Skin epidermis (tissue), 12 donors: ENCODE results near the gene RNF220.
"Not testable (repeated sequence)": the region's sequence is repeated elsewhere in the genome, so short reads cannot be mapped to it uniquely, and the experiment has no call there.

ENCODE experiments used
- H3K27ac ChIP-seq, 21 experiments: fragments of 200-600 bp; sonication (generic) in 11 of 21; one replicate each; pipeline ENCODE4 v1.5.0; 2020; ENCODE audit warnings: mild to moderate bottlenecking in 3 of 21, inconsistent platforms in 2 of 21, moderate library complexity in 2 of 21
- H3K4me3 ChIP-seq, 7 experiments: fragments of 200-600 bp; sonication (generic) in 2 of 7; one replicate each; pipeline ENCODE4 v1.5.0; 2020; ENCODE audit warnings: inconsistent platforms in 2 of 7, mild to moderate bottlenecking in 2 of 7, moderate library complexity in 1 of 7

The RNF220 gene

DNA sequence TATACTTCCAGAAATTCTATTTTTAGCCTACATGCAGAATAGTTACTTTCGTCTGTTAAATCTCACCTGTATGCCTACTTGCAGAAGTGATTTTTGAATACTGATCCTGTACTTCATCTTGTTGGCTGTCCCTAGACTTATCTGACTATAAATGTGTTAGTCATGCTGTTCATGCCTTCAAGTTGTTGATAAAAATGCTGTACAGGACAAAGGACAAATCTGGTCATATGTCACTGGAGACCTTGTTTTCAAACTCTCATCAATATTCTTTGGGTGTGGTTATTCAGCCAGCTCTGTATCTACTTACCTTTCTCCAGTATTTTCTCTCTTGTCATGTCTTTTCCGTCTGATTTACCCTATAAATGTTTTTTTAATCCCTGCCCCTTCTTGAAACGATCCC, 132.9 kb downstream of the RNF220 start:
- no peak overlapping the region for H3K27ac ChIP-seq

DNA sequence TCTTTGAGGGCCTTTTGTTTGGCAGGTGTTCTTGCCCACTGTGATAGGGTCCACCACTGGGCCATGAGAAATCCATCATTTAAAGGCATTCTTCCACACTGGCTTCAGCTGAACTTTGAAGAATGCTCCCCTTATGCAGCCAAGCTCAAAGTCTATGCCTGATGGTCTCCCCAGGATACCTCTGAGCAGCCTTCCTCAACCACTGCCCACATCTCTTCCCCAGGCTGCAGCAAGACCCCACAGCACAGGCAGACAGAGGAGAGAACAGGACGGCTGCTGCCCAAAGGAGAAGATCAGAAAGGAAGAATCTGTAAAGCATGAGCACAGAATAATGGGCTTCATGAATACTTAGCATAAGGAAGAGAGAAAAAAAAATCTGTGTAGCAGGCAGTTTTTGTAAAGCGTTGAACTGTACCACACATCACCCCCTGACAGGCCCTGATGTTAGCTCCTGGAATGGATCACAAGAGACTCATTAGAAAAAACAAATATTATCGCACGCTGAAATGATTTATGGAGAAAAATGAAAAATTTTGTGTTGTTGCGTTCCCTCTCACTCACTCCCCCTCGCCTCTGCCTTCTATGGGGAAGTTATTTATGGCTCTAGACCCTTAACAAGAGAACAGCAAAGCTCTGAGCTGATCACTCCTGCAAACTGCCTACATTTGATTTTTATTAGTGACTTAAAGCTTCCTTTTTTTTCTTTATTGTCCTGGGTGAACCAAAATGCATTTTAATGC, 135.1 kb downstream of the RNF220 start:
- Histone ChIP-seq H3K4me3 (no peak overlapping the region), H3K27ac (no peak overlapping the region)

More for the DNA sequence above, 132.9 kb downstream of the RNF220 start:
- H3K4me3 ChIP-seq, result no peak overlapping the region

DNA sequence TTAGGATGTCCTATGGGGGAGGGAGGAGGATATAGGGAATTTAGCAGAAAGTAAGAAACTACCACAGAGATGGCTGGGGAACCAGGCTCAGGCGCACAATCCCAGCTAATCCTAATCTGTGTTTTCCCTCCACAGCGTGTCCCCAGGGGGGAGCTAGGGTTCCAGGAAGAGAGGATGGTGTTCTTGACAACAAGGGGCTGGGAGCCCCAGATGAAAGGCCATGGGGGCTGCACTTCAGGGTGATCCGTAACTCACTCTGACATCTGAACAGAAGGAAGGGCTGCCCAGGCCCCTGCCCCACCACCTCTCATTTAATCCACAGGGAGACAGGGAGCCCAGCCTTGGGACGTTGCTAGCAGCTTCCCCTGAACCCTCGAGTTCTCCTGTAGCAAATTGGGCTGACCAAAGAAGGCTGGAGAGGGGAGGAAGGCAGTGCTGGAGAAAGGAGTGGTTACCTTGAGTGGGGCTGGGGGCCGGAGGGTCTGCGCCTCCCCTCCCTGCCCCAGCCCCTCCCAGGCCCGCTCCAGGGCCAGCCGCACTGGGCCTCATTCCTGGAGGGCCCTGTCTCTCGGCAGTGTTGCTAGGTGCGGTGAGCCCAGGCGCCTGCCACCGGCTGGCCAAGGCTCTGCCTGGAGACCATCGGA, 137.5 kb downstream of the RNF220 start:
- Histone ChIP-seq H3K27ac (no peak overlapping the region), H3K4me3 (no peak overlapping the region)

DNA sequence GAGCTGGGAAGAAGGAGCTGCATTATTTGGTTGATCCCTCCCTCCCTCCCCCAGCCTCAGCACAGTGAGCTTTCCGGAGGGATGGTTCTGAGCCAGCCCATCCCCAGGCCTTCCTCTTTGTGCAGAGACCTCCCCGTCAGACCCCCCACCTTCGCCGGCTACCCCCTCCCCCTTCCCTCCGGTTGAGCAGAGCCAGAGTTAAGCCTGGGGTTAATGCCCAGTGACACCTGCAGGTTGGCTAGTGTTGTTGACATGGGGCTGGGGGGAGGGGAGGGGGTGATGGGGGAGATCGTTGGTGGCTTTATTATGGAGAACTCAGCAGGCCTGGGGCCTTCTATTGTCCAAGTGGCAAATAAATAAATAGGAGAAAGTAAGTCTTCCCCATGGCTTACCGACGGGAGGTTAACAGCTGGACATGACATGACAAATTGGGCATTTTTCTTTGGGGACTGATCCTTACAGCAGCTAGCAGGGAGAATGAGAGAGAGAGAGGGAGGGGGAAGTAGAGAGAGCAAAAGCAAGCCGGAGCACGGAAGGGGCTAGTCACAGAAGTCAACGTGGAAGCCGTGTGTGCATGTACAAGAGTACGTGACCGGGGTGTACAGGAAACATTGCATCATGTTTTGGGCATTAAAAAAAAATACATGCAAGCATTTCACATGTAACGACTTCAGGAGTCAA, 138.1 kb downstream of the RNF220 start:
- Histone ChIP-seq H3K4me3 (no peak overlapping the region), H3K27ac (no peak overlapping the region)

DNA sequence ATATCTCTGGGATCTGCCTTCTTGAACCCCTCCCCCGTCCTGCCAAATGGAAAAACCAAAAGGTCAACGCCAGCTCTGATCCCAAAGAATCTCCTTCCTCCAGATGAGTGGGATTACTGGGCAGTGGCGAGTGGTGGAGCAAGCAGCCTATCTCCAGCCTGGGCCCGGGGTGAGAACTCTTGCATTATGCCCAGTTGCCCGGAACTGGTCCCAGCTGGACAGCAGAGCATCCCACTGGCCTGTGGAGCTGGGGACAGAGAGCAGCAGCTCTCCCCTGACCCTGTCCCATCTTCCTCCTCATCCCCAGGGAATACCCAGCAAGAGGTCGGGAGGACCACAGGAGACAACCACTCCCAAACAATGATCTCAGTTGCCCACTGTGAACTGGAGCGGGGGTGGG, 138.7 kb downstream of the RNF220 start:
- Histone ChIP-seq H3K27ac (no peak overlapping the region), H3K4me3 (no peak overlapping the region)

DNA sequence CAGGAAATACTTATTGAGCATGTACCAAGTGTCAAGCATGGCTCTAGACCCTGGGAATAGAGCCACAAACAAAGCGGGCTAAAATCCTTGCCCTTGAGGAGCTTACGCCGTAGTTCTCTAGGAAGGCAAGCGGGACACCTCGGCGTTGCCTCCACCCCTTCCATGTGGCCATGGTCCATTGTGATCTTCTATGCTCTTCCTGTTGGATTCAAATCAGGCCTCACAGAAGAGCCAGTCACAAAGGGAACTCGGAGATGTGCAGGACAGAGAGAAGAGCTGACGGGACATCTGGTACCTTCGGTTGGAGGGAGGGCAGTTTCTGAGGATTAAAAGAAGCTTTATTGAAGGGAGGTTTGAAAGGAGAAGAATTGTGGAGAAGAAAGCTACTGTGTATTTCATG, 139.9 kb downstream of the RNF220 start:
- Histone ChIP-seq H3K27ac (no peak overlapping the region), H3K4me3 (no peak overlapping the region)

DNA sequence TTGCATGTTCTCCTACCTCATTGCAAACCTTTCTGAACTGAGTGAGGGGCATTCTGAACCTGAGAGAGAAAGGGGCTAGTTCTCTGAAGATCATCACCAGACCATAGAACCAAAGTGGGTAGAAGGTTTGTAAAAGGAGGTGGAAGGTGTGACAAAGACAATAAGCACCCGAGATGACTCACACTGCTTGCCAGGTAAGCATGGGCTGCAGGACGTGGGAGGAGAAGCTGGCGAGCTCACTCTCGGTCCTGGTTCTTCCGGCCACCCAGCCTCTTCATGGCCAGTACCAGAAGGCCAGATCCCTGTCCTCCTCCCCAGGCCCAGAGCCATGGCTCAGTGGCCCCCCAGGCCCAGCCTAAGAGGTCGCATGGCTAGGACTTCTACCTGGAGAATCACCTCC, 140.9 kb downstream of the RNF220 start:
- H3K4me3 ChIP-seq, result no peak overlapping the region
- H3K27ac ChIP-seq, result no peak overlapping the region

DNA sequence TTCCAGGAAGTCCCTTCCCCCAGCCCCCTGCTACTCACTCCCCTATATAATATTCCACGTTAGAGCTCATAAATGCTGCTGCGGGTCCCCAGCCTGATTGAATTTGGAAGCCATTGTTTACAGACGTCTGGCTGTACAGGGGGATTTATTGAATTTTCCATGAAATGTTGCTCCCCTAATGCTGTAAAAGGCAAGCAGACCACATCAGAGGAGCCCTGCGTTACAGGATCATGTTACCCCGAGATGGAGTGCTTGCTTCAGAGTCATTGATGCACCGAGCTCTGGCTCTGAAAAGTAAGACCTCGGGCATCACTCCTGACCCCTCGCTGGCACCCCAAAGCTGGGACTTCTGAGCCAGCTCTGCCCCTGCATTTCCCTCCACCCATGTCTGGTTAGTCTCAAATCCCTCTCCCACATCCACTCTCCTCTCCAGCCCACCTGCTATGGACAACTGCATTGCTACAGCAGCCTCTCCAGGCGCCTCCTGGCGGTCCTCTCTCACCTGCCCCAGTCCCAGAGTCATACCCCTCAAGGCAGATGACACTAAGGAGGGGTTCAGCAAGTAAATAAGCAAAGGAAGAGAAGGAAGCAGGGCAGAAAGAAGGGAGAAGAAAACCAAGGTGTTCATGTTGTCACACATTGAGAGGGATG, 141.5 kb downstream of the RNF220 start:
- Histone ChIP-seq H3K27ac (no peak overlapping the region), H3K4me3 (no peak overlapping the region)

DNA sequence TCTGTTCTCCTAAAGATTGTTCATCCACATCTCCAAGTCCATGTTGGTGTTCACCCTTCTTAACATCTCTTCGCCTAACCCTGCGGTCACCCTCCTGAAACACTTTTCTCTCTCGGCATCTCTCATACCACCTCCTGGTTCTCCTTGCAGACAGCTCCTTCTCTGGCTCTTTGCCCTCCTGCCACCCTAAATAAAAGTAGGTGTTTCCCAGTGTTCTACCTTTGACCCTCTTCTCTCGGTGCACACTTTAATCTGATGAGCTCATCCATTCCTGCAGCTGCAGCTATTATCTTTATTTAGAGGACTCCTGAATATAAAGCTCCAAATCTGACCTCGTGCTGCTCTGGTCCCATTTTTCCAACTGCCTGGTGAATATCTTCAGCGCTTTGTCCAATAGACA, 142.3 kb downstream of the RNF220 start:
- Histone ChIP-seq H3K4me3 (no peak overlapping the region), H3K27ac (no peak overlapping the region)

DNA sequence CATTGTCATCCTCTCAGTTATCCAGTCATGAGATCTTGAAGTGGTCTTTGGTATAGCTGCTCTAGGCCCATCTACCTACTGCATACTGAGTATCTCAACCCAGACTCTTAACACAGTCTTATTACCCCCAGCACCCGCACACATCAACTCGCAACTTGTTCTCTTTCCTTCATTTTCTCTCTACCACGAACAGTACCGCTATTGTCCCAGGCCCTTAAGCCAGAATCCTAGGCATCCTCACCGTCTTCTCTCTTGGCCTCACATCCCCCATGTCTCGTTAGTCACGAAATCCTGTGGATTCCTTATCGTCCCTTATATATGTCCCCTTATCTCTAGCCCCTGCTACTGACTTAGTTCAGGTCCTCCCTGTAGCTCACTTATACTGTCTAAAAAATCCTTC, 142.8 kb downstream of the RNF220 start:
- Histone ChIP-seq H3K4me3 (no peak overlapping the region), H3K27ac (no peak overlapping the region)

DNA sequence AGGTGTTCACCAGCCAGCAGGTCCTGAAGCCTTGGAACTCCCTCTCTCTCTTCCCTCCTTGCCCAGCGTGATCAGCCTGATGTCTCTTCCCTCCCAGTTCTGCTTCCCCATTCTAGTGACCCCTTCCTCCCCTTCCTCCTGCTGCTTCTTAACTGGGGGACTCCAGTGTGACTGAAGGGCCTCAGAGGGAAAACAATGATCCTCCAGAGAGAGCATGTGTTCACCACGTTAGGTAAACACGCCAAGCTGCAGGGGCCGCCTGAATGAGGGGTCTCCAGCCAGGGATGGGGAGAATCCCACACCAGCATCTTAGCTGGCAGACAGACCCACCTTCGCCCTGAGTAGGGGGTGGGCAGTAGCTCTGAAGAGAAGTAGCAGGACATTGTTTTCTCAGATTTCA, 144.5 kb downstream of the RNF220 start:
- H3K27ac ChIP-seq, result no peak overlapping the region
- no peak overlapping the region for H3K4me3 ChIP-seq

DNA sequence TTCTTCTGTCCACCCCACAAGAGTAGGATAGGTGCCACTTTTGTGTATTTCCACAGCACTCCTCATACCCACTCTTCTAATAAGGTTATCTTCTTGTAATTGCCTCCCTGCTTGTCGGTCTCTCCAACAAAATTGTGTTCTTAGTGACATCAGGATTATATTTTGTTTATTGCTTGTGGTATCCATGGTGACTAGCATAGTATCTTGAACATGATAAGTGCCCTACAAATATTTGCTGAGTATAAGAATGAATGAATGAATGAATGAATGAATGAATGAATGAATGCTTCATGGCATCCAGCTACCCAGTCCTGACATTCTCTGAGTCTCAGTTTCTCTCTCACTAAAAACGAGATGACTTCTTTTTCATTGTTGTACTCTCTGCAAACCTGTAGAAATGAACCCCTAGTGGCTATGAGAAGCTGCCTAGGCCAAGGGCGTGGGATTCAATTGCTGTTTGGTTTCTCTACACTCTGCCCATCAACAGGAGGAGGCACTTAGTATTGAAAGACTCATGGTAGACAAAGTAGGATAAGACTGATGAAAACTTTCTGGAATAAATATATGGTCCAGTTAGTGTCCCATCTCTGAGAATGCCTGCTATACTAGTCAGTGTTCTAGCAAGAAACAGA, 148.2 kb downstream of the RNF220 start:
- H3K4me3 ChIP-seq, result no peak overlapping the region
- H3K27ac ChIP-seq, result no peak overlapping the region

DNA sequence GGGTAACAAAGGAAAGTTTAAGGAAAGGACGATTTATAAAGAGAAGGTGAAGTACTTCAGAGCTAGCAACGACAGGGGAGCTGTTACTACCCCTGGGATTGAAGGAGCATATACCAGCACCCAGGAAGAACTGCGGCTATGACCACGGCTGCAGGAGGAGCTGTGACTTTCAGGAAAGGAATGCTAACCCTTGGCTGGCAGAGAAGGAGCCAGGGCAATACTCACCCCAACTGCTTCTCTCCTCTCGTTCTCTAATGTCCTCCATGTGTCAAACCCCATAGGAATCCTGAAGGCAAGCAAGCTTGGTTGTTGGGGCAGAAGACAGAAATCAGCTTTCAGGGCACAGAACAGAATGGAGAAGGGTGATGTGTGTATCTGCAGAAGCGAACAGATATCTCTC, 148.7 kb downstream of the RNF220 start:
- no peak overlapping the region for H3K27ac ChIP-seq
- H3K4me3 ChIP-seq, result no peak overlapping the region

DNA sequence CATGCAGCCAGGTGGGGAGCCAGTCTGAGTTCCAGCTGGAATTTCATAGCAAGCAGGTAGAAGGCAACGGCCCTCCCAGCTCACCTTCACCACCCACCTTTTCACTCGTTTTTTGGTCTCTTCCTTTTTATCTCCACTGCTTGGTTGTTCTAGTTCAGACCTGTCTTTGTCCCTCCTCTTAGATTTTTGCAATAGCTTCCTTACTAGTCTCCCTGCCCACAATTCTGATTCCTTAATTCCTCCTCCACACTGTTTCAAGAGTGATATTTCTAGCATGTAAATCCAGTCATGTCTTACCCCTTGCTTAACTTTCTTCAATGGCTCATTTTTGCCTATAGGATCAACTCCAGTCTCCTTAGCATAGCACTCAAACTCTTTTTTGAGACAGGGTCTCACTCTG, 149.7 kb downstream of the RNF220 start:
- Histone ChIP-seq H3K27ac (no peak overlapping the region), H3K4me3 (no peak overlapping the region)

DNA sequence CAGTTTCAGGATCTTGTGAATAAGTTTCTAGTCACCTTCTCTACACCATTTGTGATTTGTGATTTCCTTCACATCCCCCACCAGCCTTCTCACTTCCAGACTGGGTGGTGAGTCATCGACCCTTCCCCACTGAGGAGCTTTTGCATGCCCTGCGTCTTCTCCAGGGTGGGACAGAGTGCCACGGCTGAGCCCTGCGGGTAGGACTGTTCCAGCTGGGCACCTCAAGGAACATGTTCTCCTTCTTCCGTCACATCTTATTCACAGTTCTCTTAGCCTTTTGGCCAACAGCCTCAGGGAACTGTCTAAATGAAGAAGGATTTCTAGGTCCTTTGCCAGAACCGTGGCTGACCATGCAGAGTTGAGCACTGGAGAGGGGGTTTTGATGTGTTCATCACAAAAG, 152.7 kb downstream of the RNF220 start:
- H3K27ac ChIP-seq, result no peak overlapping the region
- no peak overlapping the region for H3K4me3 ChIP-seq

DNA sequence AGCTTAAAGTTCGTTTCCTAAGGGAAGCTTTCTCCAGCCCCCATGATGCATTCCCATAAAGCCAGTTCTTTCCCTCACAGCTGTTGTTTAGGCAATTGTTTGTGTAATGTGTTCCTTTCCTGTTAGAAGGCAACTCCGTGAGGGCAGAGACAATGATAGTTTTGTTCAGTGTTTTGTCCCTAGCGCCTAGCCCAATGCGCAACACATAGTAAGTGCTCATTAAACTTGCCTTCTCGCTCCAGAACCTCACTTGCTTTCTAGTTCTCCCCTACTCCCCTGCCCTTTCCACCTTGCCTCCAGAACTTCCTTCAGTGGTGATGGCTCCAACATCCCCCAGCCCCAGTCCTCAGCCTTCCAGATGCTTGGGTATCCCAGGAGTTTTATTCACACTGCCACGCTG, 153.8 kb downstream of the RNF220 start:
- no peak overlapping the region for H3K27ac ChIP-seq
- no peak overlapping the region for H3K4me3 ChIP-seq

DNA sequence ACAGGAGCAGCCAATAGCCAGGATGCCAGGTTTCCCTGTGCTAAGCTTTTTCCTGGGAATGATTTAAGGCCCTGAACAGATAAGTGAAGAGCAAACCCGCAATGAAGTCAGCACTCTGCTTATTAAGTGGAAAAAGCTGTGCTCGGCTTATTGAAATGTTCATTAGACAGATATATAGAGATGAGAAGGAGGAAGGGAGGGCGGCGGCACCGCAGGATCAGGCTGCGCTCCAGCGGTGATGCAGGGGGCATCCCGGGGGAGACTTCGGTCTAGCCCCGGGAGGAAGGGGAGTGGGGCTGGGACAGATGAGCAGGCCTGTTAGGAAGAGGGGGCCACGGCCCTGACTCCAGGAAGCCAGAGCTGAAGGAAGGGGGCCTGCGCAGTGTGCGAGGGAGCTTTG, 154.3 kb downstream of the RNF220 start:
- Histone ChIP-seq H3K27ac (no peak overlapping the region), H3K4me3 (no peak overlapping the region)

DNA sequence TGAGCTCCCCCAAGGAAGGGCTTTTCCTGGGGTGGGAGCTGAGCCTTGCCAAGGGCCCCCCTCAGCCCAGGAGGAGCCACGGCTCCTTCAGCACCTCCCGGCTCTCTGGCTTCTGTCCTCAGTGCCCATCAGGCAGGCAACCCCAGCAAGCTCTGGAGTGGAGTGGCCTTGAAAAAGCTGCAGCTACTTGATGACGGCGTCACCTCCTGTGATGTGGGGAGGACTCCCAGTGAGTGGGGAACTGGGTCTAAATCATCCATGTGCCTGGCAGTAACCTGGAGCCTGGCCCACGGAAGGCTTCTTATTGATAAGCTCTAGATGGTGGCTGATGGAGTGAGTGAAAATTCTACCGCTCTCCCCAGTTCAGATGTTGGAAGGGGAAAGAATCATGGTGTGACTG, 154.9 kb downstream of the RNF220 start:
- no peak overlapping the region for H3K27ac ChIP-seq
- no peak overlapping the region for H3K4me3 ChIP-seq

DNA sequence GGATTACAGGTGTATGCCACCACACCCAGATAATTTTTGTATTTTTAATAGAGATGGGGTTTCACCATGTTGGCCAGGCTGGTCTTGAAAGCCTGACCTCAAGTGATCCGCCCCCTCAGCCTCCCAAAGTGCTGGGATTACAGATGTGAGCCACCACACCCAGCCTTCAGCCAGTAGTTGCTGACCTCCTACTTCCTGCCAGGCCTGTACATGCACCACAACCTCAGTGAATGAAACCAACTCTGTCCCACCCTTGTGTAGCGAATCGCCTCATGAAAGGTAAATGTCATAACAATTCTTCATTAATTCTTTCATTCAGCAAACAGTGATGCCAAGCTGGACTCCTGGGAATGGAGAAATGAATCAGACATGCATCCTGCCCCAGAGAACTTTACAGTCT, 155.6 kb downstream of the RNF220 start:
- H3K27ac ChIP-seq, H3K4me3 ChIP-seq: not testable (repeated sequence)

DNA sequence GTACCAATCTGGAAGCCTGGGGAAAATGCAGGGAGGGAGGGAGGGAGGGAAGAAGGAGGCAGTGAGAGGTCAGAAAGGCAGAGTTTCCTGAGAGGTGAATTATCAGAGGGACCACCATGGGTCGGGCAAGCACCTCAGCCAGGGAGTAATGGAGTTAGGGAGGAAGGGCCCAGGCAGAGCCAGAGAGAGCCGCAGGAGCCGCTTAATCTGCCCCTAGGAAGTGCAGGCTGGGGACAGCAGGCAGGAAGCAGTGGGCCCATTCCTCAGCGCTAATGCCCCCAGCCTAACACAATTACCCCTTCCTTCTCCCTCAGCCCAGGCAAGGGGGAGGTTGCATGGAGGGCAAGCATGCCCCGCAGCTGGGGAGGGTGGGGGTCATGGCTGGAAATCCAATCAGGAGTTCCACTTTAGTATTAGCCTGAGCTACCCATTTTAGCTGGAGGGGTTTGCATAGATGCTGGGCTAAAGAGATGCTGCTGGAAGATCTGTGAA, 160.2 kb downstream of the RNF220 start:
- no peak overlapping the region for H3K27ac ChIP-seq
- no peak overlapping the region for H3K4me3 ChIP-seq
